NK-92 treated with Interleukin-12 subunit alpha and Interleukin-12 subunit beta, amount 100 ng/mL, for 24 hours (cell line): ENCODE measurements around the gene AARS2.

Source experiments
- DNase-seq: peaks from one replicate; lab custom pipeline; 2025; lab: John Stamatoyannopoulos, UW

Gene AARS2

GRCh38 chr6:44275749-44276648 lies 37.1 kb downstream of the AARS2 start:
- DNase-seq = no peak

GRCh38 chr6:44275271-44275748 lies 37.8 kb downstream of the AARS2 start:
- DNase-seq = no peak

- DNase-seq = no peak
Observed at GRCh38 chr6:44273617-44274016, 39.5 kb downstream of the AARS2 start.

- no peak for DNase-seq
Observed at GRCh38 chr6:44272999-44273566, 40.1 kb downstream of the AARS2 start.

- DNase-seq = no peak
Observed at GRCh38 chr6:44272529-44272928, 40.6 kb downstream of the AARS2 start.

- no peak for DNase-seq
Observed at GRCh38 chr6:44271914-44272313, 41.2 kb downstream of the AARS2 start.

- no peak for DNase-seq
Observed at GRCh38 chr6:44271406-44271723, 41.8 kb downstream of the AARS2 start.

- no peak for DNase-seq
Observed at GRCh38 chr6:44270526-44271405, 42.4 kb downstream of the AARS2 start.

GRCh38 chr6:44269921-44270525 lies 43.1 kb downstream of the AARS2 start, which contains the start of gene TMEM151B:
TSS of gene TMEM151B (plus strand) at chr6:44270450. CDS start at chr6:44270743, 293 bp downstream.
- no peak for DNase-seq

GRCh38 chr6:44269178-44269920 lies 43.8 kb downstream of the AARS2 start:
- no peak for DNase-seq

GRCh38 chr6:44268095-44268628 lies 45.0 kb downstream of the AARS2 start:
- peak; percentile 28 for DNase-seq

- no peak for DNase-seq
Observed at GRCh38 chr6:44267252-44267651, 45.9 kb downstream of the AARS2 start.

GRCh38 chr6:44266347-44266746 lies 46.8 kb downstream of the AARS2 start:
- no peak for DNase-seq

GRCh38 chr6:44265722-44266233 lies 47.4 kb downstream of the AARS2 start:
- no peak for DNase-seq

GRCh38 chr6:44265007-44265721 lies 48.0 kb downstream of the AARS2 start, which contains the start of gene NFKBIE:
TSS of gene NFKBIE (minus strand) at chr6:44265551. CDS start at chr6:44265346, 205 bp downstream.
- DNase-seq = peak; percentile 92

- DNase-seq = no peak
Observed at GRCh38 chr6:44264154-44265006, 48.8 kb downstream of the AARS2 start.

GRCh38 chr6:44263354-44264100 lies 49.6 kb downstream of the AARS2 start:
- no peak for DNase-seq
